Measurements from ENCODE around the gene ADAMTS20. TPM values are rescaled to one million over a fixed set of nuclear protein-coding genes. Genes with fewer than 3 reads are reported as not detected.

The ADAMTS20 gene
- total and polyA plus RNA-seq, 2 donors (not counting 3 experiments of a cell fraction or from before 2014, with no cell fraction given), result not detected

GRCh38 chr12:43516045-43516444 lies 36.0 kb downstream of the ADAMTS20 start:
- no peaks in the 10 kb centered on the region for H3K9me3 ChIP-seq (replicated peaks; ENCODE audit: control insufficient read depth, insufficient read depth, low read length)
- DNase-seq (ENCODE audit: low read depth, low spot score) (no peak), FAIRE-seq (no peak)
- H3K9ac ChIP-seq (replicated peaks; ENCODE audit: extremely low read depth, insufficient read depth, low read length), result no peak overlapping the region
- H3K27me3 ChIP-seq (ENCODE audit: control insufficient read depth in 2 of 2, insufficient read depth in 2 of 2, low read length in 2 of 2), result no peaks in the 10 kb centered on the region
- no peaks in the 10 kb centered on the region for H3K4me1 ChIP-seq (ENCODE audit: control insufficient read depth, extremely low read depth, insufficient read depth, low read length)
- CTCF ChIA-PET, result no interaction called here
- POLR2A ChIA-PET, result no interaction called here
- no peak overlapping the region for H2AFZ ChIP-seq (ENCODE audit: low read depth, low read length)
- intact Hi-C loops (cut with micrococcal nuclease) (no loop called here), dilution Hi-C loops (cut with MboI; ENCODE audit: extremely low pct_ligation_motif_present, low sequenced_read_pairs) (no loop called here)
- TF ChIP-seq MYC (IDR thresholded peaks at IDR 0.05; ENCODE audit: low read depth, low read length), result no peak
- TF ChIP-seq FOS (IDR thresholded peaks at IDR 0.05; ENCODE audit: borderline replicate concordance, insufficient read depth, low read length), result no peak
- no peak for TF ChIP-seq CTCF (IDR thresholded peaks at IDR 0.05; ENCODE audit: extremely low read depth in 1 of 2, insufficient read depth in 1 of 2, low read depth in 1 of 2, low read length in 2 of 2)
- no peak for TF ChIP-seq GATA2 (IDR thresholded peaks at IDR 0.05; ENCODE audit: insufficient read depth, insufficient read length, low read depth, low read length)
- H3K27ac ChIP-seq (ENCODE audit: insufficient read depth, low read depth, low read length), result no peak overlapping the region
- H3K4me3 ChIP-seq (replicated peaks in 1 of 3; ENCODE audit: insufficient read depth in 1 of 3, low read depth in 1 of 3, low read length in 3 of 3), result no peak overlapping the region
- no peaks in the 10 kb centered on the region for H3K36me3 ChIP-seq (ENCODE audit: control insufficient read depth in 2 of 2, extremely low read depth in 1 of 2, insufficient read depth in 2 of 2, low read length in 2 of 2)
- no peaks in the 10 kb centered on the region for H4K20me1 ChIP-seq (replicated peaks; ENCODE audit: control insufficient read depth, extremely low read depth, insufficient read depth, low read length)
- no TSS peak for BruUV-seq (replicated peaks)
- H3K9me1 ChIP-seq (replicated peaks; ENCODE audit: control insufficient read depth, extremely low read depth, insufficient read depth, low read length), result no peaks in the 10 kb centered on the region
- no peak overlapping the region for H3K4me2 ChIP-seq (ENCODE audit: insufficient read depth, low read length)
- H3K79me2 ChIP-seq (ENCODE audit: control insufficient read depth, insufficient read depth, low read length), result no peaks in the 10 kb centered on the region

- ChIA-PET CTCF (interaction anchor here (0.6 to 1.4 kb wide), 14 partner anchors 14 to 1429 kb away, joined by 3 to 56 read pairs (median 3); partner anchors contain the start of gene TWF1), POLR2A (no interaction called here)
- dilution Hi-C loops (cut with MboI; ENCODE audit: extremely low pct_ligation_motif_present, low sequenced_read_pairs) (no loop called here), intact Hi-C loops (cut with micrococcal nuclease) (loop anchor here (1.0 to 10.0 kb wide), 3 partner anchors 173 to 381 kb away; no protein-coding TSS in a partner anchor)
- no TSS peak for BruUV-seq (replicated peaks)
- Histone ChIP-seq H3K27ac (ENCODE audit: insufficient read depth, low read depth, low read length) (no peak overlapping the region), H4K20me1 (replicated peaks; ENCODE audit: control insufficient read depth, extremely low read depth, insufficient read depth, low read length) (no peaks in the 10 kb centered on the region), H3K4me1 (ENCODE audit: control insufficient read depth, extremely low read depth, insufficient read depth, low read length) (no peaks in the 10 kb centered on the region), H3K27me3 (ENCODE audit: control insufficient read depth in 2 of 2, insufficient read depth in 2 of 2, low read length in 2 of 2) (no peaks in the 10 kb centered on the region), H3K79me2 (ENCODE audit: control insufficient read depth, insufficient read depth, low read length) (no peaks in the 10 kb centered on the region), H3K9ac (replicated peaks; ENCODE audit: extremely low read depth, insufficient read depth, low read length) (no peak overlapping the region), H3K36me3 (ENCODE audit: control insufficient read depth in 2 of 2, extremely low read depth in 1 of 2, insufficient read depth in 2 of 2, low read length in 2 of 2) (no peaks in the 10 kb centered on the region), H3K4me3 (replicated peaks in 1 of 3; ENCODE audit: insufficient read depth in 1 of 3, low read depth in 1 of 3, low read length in 3 of 3) (no peak overlapping the region), H3K9me3 (replicated peaks; ENCODE audit: control insufficient read depth, insufficient read depth, low read length) (no peaks in the 10 kb centered on the region), H3K9me1 (replicated peaks; ENCODE audit: control insufficient read depth, extremely low read depth, insufficient read depth, low read length) (no peaks in the 10 kb centered on the region), H3K4me2 (ENCODE audit: insufficient read depth, low read length) (no peak overlapping the region), H2AFZ (ENCODE audit: low read depth, low read length) (no peak overlapping the region)
- FAIRE-seq (no peak), DNase-seq (ENCODE audit: low read depth, low spot score) (peak; percentile 12)
- TF ChIP-seq FOS (IDR thresholded peaks at IDR 0.05; ENCODE audit: borderline replicate concordance, insufficient read depth, low read length) (no peak), POLR2AphosphoS5 (IDR thresholded peaks at IDR 0.05; ENCODE audit: insufficient read depth, low read depth, low read length) (no peak), MAX (IDR thresholded peaks at IDR 0.05; ENCODE audit: insufficient read depth, insufficient read length) (no peak), CTCF (IDR thresholded peaks at IDR 0.05; ENCODE audit: extremely low read depth in 1 of 2, insufficient read depth in 1 of 2, low read depth in 1 of 2, low read length in 2 of 2) (peak; percentile 14 to 18), MYC (IDR thresholded peaks at IDR 0.05; ENCODE audit: low read depth, low read length) (no peak), EZH2 (IDR thresholded peaks at IDR 0.05; ENCODE audit: borderline replicate concordance, low read depth, low read length, severe bottlenecking) (no peak), JUN (IDR thresholded peaks at IDR 0.05; ENCODE audit: borderline replicate concordance, insufficient read depth, insufficient read length, low read depth) (no peak), POLR2A (IDR thresholded peaks at IDR 0.05; ENCODE audit: low read depth, low read length) (no peak), GATA2 (IDR thresholded peaks at IDR 0.05; ENCODE audit: insufficient read depth, insufficient read length, low read depth, low read length) (no peak)
Measured at GRCh38 chr12:43501703-43502102, 50.3 kb downstream of the ADAMTS20 start.
